PC-9 (cell line): Measurements from ENCODE around the gene ALDH9A1. TPM values are rescaled to one million over a fixed set of nuclear protein-coding genes. Genes with fewer than 3 reads are reported as not detected.
A peak's percentile ranks its signal among the peaks of the same experiment; 100 is the strongest.

Experiments
- BruUV-seq: library from RNA; stranded (reverse); fragments of 400-500 nt; replicated peaks from 2 replicates; lab custom pipeline; 2021; lab: Mats Ljungman, UMichigan
- CTCF ChIA-PET: fragments of 300-600 bp; sonication (Branson Sonifier 250); formaldehyde crosslinking; loops from one replicate; lab custom pipeline; 2022; ENCODE audit warnings: antibody characterized with exemption; lab: Charles Lee
- POLR2A ChIA-PET: fragments of 300-600 bp; sonication (Branson Sonifier 250); formaldehyde crosslinking; loops from one replicate; lab custom pipeline; 2022; ENCODE audit warnings: antibody characterized with exemption; ENCODE audit not compliant: unreplicated experiment; lab: Charles Lee
- DNase-seq, 2 experiments: peaks; one replicate each; pipeline versions ENCODE4 v3.0.0 to v3.0.0-alpha.2; 2015 to 2022; ENCODE audit warnings: mixed read lengths in 1 of 2
- H2AFZ ChIP-seq: fragments of 200-600 bp; sonication (generic); 2 replicates; pipeline ENCODE4 v1.8.1; 2017; ENCODE audit warnings: antibody characterized with exemption
- H3F3A ChIP-seq: fragments of 200-600 bp; sonication (generic); 2 replicates; pipeline ENCODE4 v1.8.1; 2017; ENCODE audit warnings: antibody characterized with exemption, mild to moderate bottlenecking, low read depth; ENCODE audit not compliant: insufficient read depth
- H3K27ac ChIP-seq: fragments of 200-600 bp; sonication (generic); 2 replicates; pipeline ENCODE4 v1.6.1; 2016; ENCODE audit warnings: mixed run types
- H3K27me3 ChIP-seq: fragments of 200-600 bp; sonication (generic); 2 replicates; pipeline ENCODE4 v1.6.1; 2016; ENCODE audit warnings: low read depth, mixed run types; ENCODE audit not compliant: insufficient read depth
- H3K36me3 ChIP-seq: fragments of 200-600 bp; sonication (generic); 2 replicates; pipeline ENCODE4 v1.6.1; 2016; ENCODE audit warnings: low read depth, mixed run types
- H3K4me1 ChIP-seq: fragments of 200-600 bp; sonication (generic); replicated peaks from 2 replicates; pipeline ENCODE4 v1.6.1; 2016; ENCODE audit warnings: mixed run types; ENCODE audit not compliant: insufficient read depth
- H3K4me2 ChIP-seq: fragments of 200-600 bp; sonication (generic); 2 replicates; pipeline ENCODE4 v1.6.1; 2017; ENCODE audit warnings: mixed run types
- H3K4me3 ChIP-seq: fragments of 200-600 bp; sonication (generic); 2 replicates; pipeline ENCODE4 v1.6.1; 2016; ENCODE audit warnings: mixed run types
- H3K79me2 ChIP-seq: fragments of 200-600 bp; sonication (generic); 2 replicates; pipeline ENCODE4 v1.6.1; 2017; ENCODE audit warnings: low read depth, mixed run types
- H3K9me2 ChIP-seq: fragments of 200-600 bp; sonication (generic); 2 replicates; pipeline ENCODE4 v1.8.1; 2017; ENCODE audit warnings: mild to moderate bottlenecking; ENCODE audit not compliant: insufficient read depth
- H3K9me3 ChIP-seq: fragments of 200-600 bp; sonication (generic); 2 replicates; pipeline ENCODE4 v1.8.1; 2016; ENCODE audit warnings: low read depth; ENCODE audit not compliant: insufficient read depth
- H4K20me1 ChIP-seq: fragments of 200-600 bp; sonication (generic); 2 replicates; pipeline ENCODE4 v1.8.1; 2017; ENCODE audit not compliant: insufficient read depth
- EZH2 ChIP-seq: fragments of 200-600 bp; sonication (generic); IDR thresholded peaks from 2 replicates; pipeline ENCODE4 v1.8.0; 2017; ENCODE audit warnings: antibody characterized with exemption, low read depth
- intact Hi-C: fragments of 100-400 bp; cut with micrococcal nuclease; formaldehyde crosslinking; loops from one replicate; pipeline ENCODE4 v1.10.0; 2022; ENCODE audit not compliant: unreplicated experiment
- total RNA-seq: library from RNA; stranded (reverse); gene quantifications from 2 replicates; pipeline ENCODE4 v1.2.3, GENCODE V29; 2021
- TF ChIP-seq, protein P1 (sequence below): fragments of 200-600 bp; sonication (generic); conservative IDR thresholded peaks from 2 replicates; pipeline ENCODE4 v1.6.1; 2017; ENCODE audit warnings: mixed run types, antibody characterized with exemption, mild to moderate bottlenecking, moderate library complexity

Gene ALDH9A1
- total RNA-seq, 1 experiment from 2014 or later, result 42.5 TPM

DNA sequence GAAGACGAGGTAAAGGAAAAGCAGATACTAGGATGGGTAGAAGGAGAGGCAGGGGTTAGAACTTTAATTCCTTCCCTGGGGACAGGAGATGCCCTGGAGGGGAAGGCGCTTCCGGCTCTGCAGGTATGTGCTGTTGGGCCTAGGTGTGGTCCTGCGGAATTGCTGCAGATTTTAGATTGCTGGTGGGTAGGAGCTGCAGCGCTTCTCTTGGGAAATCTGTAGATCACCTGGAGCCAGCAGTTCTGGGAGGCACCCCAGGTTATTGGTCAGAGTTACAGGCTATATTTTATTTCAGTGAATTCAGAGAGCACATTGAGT, 66.3 kb downstream of the ALDH9A1 start:
- Histone ChIP-seq H4K20me1 (no peaks in the 10 kb centered on the region), H3K27ac (peak overlapping the region; percentile 80), H3K36me3 (peaks cover 4% of the 10 kb centered on the region; the same call in 1 of the 2 replicates), H2AFZ (peak overlapping the region; percentile 90), H3K9me2 (no peaks in the 10 kb centered on the region), H3K9me3 (no peaks in the 10 kb centered on the region), H3K79me2 (peaks cover 26% of the 10 kb centered on the region), H3K4me3 (peak overlapping the region; percentile 75), H3K4me1 (peaks cover 38% of the 10 kb centered on the region), H3K27me3 (no peaks in the 10 kb centered on the region), H3F3A (peaks cover 29% of the 10 kb centered on the region), H3K4me2 (peak overlapping the region; percentile 92)
- intact Hi-C loops, result loop anchor here (5.0 to 10.0 kb wide), 4 partner anchors 193 to 1590 kb away; partner anchors contain the start of genes POU2F1, TADA1 and UCK2
- ChIA-PET POLR2A (interaction anchor here (0.7 kb wide), 1 partner anchor 474 kb away, joined by 4 read pairs; no protein-coding TSS in a partner anchor), CTCF (no interaction called here)
- BruUV-seq, result no TSS peak
- peak in 1 of 2 experiments; percentile 46 for DNase-seq
- no peak for TF ChIP-seq EZH2
- TF ChIP-seq, protein P1, sequence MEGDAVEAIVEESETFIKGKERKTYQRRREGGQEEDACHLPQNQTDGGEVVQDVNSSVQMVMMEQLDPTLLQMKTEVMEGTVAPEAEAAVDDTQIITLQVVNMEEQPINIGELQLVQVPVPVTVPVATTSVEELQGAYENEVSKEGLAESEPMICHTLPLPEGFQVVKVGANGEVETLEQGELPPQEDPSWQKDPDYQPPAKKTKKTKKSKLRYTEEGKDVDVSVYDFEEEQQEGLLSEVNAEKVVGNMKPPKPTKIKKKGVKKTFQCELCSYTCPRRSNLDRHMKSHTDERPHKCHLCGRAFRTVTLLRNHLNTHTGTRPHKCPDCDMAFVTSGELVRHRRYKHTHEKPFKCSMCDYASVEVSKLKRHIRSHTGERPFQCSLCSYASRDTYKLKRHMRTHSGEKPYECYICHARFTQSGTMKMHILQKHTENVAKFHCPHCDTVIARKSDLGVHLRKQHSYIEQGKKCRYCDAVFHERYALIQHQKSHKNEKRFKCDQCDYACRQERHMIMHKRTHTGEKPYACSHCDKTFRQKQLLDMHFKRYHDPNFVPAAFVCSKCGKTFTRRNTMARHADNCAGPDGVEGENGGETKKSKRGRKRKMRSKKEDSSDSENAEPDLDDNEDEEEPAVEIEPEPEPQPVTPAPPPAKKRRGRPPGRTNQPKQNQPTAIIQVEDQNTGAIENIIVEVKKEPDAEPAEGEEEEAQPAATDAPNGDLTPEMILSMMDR, result no peak

GRCh38 chr1:165631342-165632151, 66.8 kb downstream of the ALDH9A1 start:
- Histone ChIP-seq H2AFZ (peak overlapping the region; percentile 90), H3F3A (peaks cover 29% of the 10 kb centered on the region), H3K9me2 (no peaks in the 10 kb centered on the region), H3K4me2 (peak overlapping the region; percentile 92), H3K4me3 (peak overlapping the region; percentile 75), H3K27ac (peak overlapping the region; percentile 80), H3K9me3 (no peaks in the 10 kb centered on the region), H3K36me3 (peaks cover 4% of the 10 kb centered on the region; the same call in 1 of the 2 replicates), H3K79me2 (peaks cover 26% of the 10 kb centered on the region), H3K27me3 (no peaks in the 10 kb centered on the region), H3K4me1 (peaks cover 32% of the 10 kb centered on the region), H4K20me1 (no peaks in the 10 kb centered on the region)
- intact Hi-C loops, result loop anchor here (1.0 to 10.0 kb wide), 6 partner anchors 33 to 1591 kb away; partner anchors contain the start of genes ALDH9A1, POU2F1, TADA1 and UCK2
- no peak for TF ChIP-seq EZH2
- TF ChIP-seq, protein P1, result no peak
- POLR2A ChIA-PET, result interaction anchor here (0.6 to 1.1 kb wide), 4 partner anchors 14 to 474 kb away, joined by 3 to 25 read pairs (median 4); no protein-coding TSS in a partner anchor
- TSS peak; percentile 57 for BruUV-seq
- CTCF ChIA-PET, result no interaction called here
- peak; percentile 58 to 81 for DNase-seq

- POLR2A ChIA-PET, result interaction anchor here (0.6 to 1.1 kb wide), 4 partner anchors 15 to 464 kb away, joined by 3 to 25 read pairs (median 4); no protein-coding TSS in a partner anchor
- Histone ChIP-seq H3K27me3 (no peaks in the 10 kb centered on the region), H3K4me3 (peak within 1 kb of the TSS; percentile 75), H3K27ac (peak within 1 kb of the TSS; percentile 80), H3K4me1 (peaks cover 30% of the 10 kb centered on the region), H3K4me2 (peak within 1 kb of the TSS; percentile 92), H4K20me1 (no peaks in the 10 kb centered on the region), H3F3A (peaks cover 29% of the 10 kb centered on the region), H3K9me3 (no peaks in the 10 kb centered on the region), H3K36me3 (peaks cover 4% of the 10 kb centered on the region; the same call in 1 of the 2 replicates), H3K9me2 (no peaks in the 10 kb centered on the region), H3K79me2 (peaks cover 26% of the 10 kb centered on the region), H2AFZ (peak within 1 kb of the TSS; percentile 90)
- TF ChIP-seq EZH2, result no peak
- TF ChIP-seq, protein P1, result no peak
- CTCF ChIA-PET, result no interaction called here
- no TSS peak for BruUV-seq
- intact Hi-C loops, result loop anchor here (1.0 to 10.0 kb wide), 6 partner anchors 32 to 1592 kb away; partner anchors contain the start of genes ALDH9A1, POU2F1, TADA1 and UCK2
- peak; percentile 83 to 90 for DNase-seq
Measured at GRCh38 chr1:165630629-165631341, 67.6 kb downstream of the ALDH9A1 start, which contains the start of gene MGST3. MGST3 (plus strand) TSS chr1:165631234; CDS start chr1:165649848, 18,614 bp downstream.
